H9 (cell line): ENCODE results near the gene HLA-DQB2. TPM values are rescaled to one million over a fixed set of nuclear protein-coding genes. Genes with fewer than 3 reads are reported as not detected.

Source experiments
- DNase-seq: peaks from one replicate; pipeline ENCODE4 v3.0.0-alpha.2; 2017
- H2AFZ ChIP-seq: one replicate; pipeline ENCODE4 v1.6.1; 2013; ENCODE audit warnings: mild to moderate bottlenecking, low read length, control low read depth, moderate library complexity
- H2AK5ac ChIP-seq: 2 replicates; pipeline ENCODE4 v1.6.1; 2013; ENCODE audit warnings: low read length, control low read depth, mixed read lengths; ENCODE audit not compliant: insufficient read length
- H2BK120ac ChIP-seq: one replicate; pipeline ENCODE4 v1.6.1; 2013; ENCODE audit warnings: low read depth, mild to moderate bottlenecking, low read length, control low read depth, inconsistent platforms; ENCODE audit not compliant: poor library complexity, severe bottlenecking
- H2BK12ac ChIP-seq: 2 replicates; pipeline ENCODE4 v1.6.1; 2013; ENCODE audit warnings: low read length, control low read depth, mixed read lengths, low read depth; ENCODE audit not compliant: insufficient read length
- H2BK15ac ChIP-seq: 2 replicates; pipeline ENCODE4 v1.6.1; 2013; ENCODE audit warnings: low read depth, low read length, control low read depth
- H2BK20ac ChIP-seq: one replicate; pipeline ENCODE4 v1.6.1; 2013; ENCODE audit warnings: low read depth, mild to moderate bottlenecking, low read length, control low read depth, inconsistent platforms; ENCODE audit not compliant: poor library complexity, severe bottlenecking
- H2BK5ac ChIP-seq: 2 replicates; pipeline ENCODE4 v1.6.1; 2013; ENCODE audit warnings: low read length, control low read depth, mixed read lengths; ENCODE audit not compliant: insufficient read length
- H3K14ac ChIP-seq: 2 replicates; pipeline ENCODE4 v1.6.1; 2013; ENCODE audit warnings: low read length, control low read depth; ENCODE audit not compliant: insufficient read depth
- H3K18ac ChIP-seq: 2 replicates; pipeline ENCODE4 v1.6.1; 2013; ENCODE audit warnings: low read depth, mild to moderate bottlenecking, mixed read lengths, low read length, control low read depth; ENCODE audit not compliant: insufficient read length
- H3K23ac ChIP-seq: 2 replicates; pipeline ENCODE4 v1.6.1; 2013; ENCODE audit warnings: low read length, control low read depth, mixed read lengths, low read depth; ENCODE audit not compliant: insufficient read length
- H3K23me2 ChIP-seq: 2 replicates; pipeline ENCODE4 v1.6.1; 2013; ENCODE audit warnings: low read depth, mild to moderate bottlenecking, mixed read lengths, low read length, control low read depth; ENCODE audit not compliant: insufficient read length, poor library complexity, severe bottlenecking
- H3K27ac ChIP-seq: 2 replicates; pipeline ENCODE4 v1.5.1; 2013; ENCODE audit warnings: low read length, control low read depth, mixed read lengths, low read depth; ENCODE audit not compliant: insufficient read length
- H3K27me3 ChIP-seq: 2 replicates; pipeline ENCODE4 v1.6.1; 2013; ENCODE audit warnings: low read length, control low read depth, inconsistent platforms; ENCODE audit not compliant: insufficient read depth
- H3K4ac ChIP-seq: 2 replicates; pipeline ENCODE4 v1.6.1; 2013; ENCODE audit warnings: low read depth, mild to moderate bottlenecking, control low read depth, inconsistent platforms, low read length, moderate library complexity
- H3K4me1 ChIP-seq: 2 replicates; pipeline ENCODE4 v1.6.1; 2013; ENCODE audit warnings: low read length, control low read depth, inconsistent platforms; ENCODE audit not compliant: insufficient read depth
- H3K4me2 ChIP-seq: 2 replicates; pipeline ENCODE4 v1.6.1; 2013; ENCODE audit warnings: low read length, control low read depth, mixed read lengths; ENCODE audit not compliant: insufficient read length, insufficient read depth
- H3K56ac ChIP-seq: 2 replicates; pipeline ENCODE4 v1.6.1; 2013; ENCODE audit warnings: low read depth, mild to moderate bottlenecking, mixed read lengths, low read length, control low read depth; ENCODE audit not compliant: insufficient read length
- H3K79me1 ChIP-seq: 2 replicates; pipeline ENCODE4 v1.6.1; 2013; ENCODE audit warnings: low read depth, mild to moderate bottlenecking, moderate library complexity, low read length, control low read depth, inconsistent platforms; ENCODE audit not compliant: insufficient read depth, poor library complexity, severe bottlenecking
- H3K79me2 ChIP-seq: 2 replicates; pipeline ENCODE4 v1.6.1; 2013; ENCODE audit warnings: low read length, control low read depth, inconsistent platforms; ENCODE audit not compliant: insufficient read depth
- H3K9ac ChIP-seq: 2 replicates; pipeline ENCODE4 v1.6.1; 2013; ENCODE audit warnings: low read length, control low read depth, mixed read lengths; ENCODE audit not compliant: insufficient read length; ENCODE audit errors: extremely low read depth
- H3K9me3 ChIP-seq: one replicate; pipeline ENCODE4 v1.6.1; 2013; ENCODE audit warnings: low read depth, low read length, inconsistent platforms; ENCODE audit not compliant: control insufficient read depth
- H3T11ph ChIP-seq: one replicate; pipeline ENCODE4 v1.6.1; 2013; ENCODE audit warnings: mild to moderate bottlenecking, low read length, control low read depth, inconsistent platforms
- H4K20me1 ChIP-seq: one replicate; pipeline ENCODE4 v1.6.1; 2013; ENCODE audit not compliant: control insufficient read depth, insufficient read length, insufficient read depth
- H4K5ac ChIP-seq: 2 replicates; pipeline ENCODE4 v1.6.1; 2013; ENCODE audit warnings: low read depth, mild to moderate bottlenecking, mixed read lengths, low read length, control low read depth; ENCODE audit not compliant: insufficient read length
- H4K8ac ChIP-seq: replicated peaks from 2 replicates; pipeline ENCODE4 v1.6.1; 2013; ENCODE audit warnings: low read length, control low read depth, mixed read lengths, low read depth; ENCODE audit not compliant: insufficient read length
- H4K91ac ChIP-seq: 2 replicates; pipeline ENCODE4 v1.6.1; 2013; ENCODE audit warnings: low read depth, mild to moderate bottlenecking, moderate library complexity, mixed read lengths, low read length, control low read depth; ENCODE audit not compliant: insufficient read length
- H3K27ac Mint-ChIP-seq, 3 experiments: 2 replicates in 2 of 3; 3 replicates in 1 of 3; pipeline ENCODE4 v1.8.0; 2020 to 2021; ENCODE audit warnings: mixed read lengths in 3 of 3, mild to moderate bottlenecking in 1 of 3, moderate library complexity in 1 of 3
- H3K27me3 Mint-ChIP-seq: 2 replicates; pipeline ENCODE4 v1.8.0; 2021; ENCODE audit warnings: low read depth, mild to moderate bottlenecking, moderate library complexity, mixed read lengths
- H3K36me3 Mint-ChIP-seq, 3 experiments: 2 replicates in 2 of 3; 3 replicates in 1 of 3; pipeline ENCODE4 v1.8.0; 2020 to 2021; ENCODE audit warnings: low read depth in 3 of 3, mixed read lengths in 3 of 3; ENCODE audit not compliant: insufficient read depth in 1 of 3
- H3K4me1 Mint-ChIP-seq, 2 experiments: 2 replicates each; pipeline ENCODE4 v1.8.0; 2020; ENCODE audit warnings: mixed read lengths in 2 of 2
- H3K4me3 Mint-ChIP-seq, 2 experiments: 2 replicates in 1 of 2; 3 replicates in 1 of 2; pipeline ENCODE4 v1.8.0; 2020 to 2021; ENCODE audit warnings: mild to moderate bottlenecking in 2 of 2, mixed read lengths in 2 of 2, moderate library complexity in 1 of 2
- H3K9me3 Mint-ChIP-seq, 2 experiments: 2 replicates in 1 of 2; 3 replicates in 1 of 2; pipeline ENCODE4 v1.8.0; 2020; ENCODE audit warnings: mild to moderate bottlenecking in 2 of 2, mixed read lengths in 2 of 2, moderate library complexity in 1 of 2
- CTCF ChIP-seq: fragments of 200-600 bp; sonication (generic); conservative IDR thresholded peaks from 3 replicates; pipeline ENCODE4 v1.8.0; 2021; ENCODE audit warnings: antibody characterized with exemption, mild to moderate bottlenecking
- WGBS: extraction: QIAGEN DNeasy Blood & Tissue Kit; methylation state at CpG from one replicate; pipeline ENCODE4 v1.1.7; 2013; ENCODE audit warnings: missing lambda C conversion rate, low lambda C conversion rate, mixed read lengths; ENCODE audit not compliant: insufficient read length; ENCODE audit errors: extremely low coverage; 5-methylcytosine and 5-hydroxymethylcytosine counted together
- total RNA-seq: library from RNA; stranded (reverse); gene quantifications from 2 replicates; pipeline ENCODE4 v1.2.1, GENCODE V29; 2021

HLA-DQB2 gene
- total RNA-seq, 1 experiment from 2014 or later: not detected

DNA sequence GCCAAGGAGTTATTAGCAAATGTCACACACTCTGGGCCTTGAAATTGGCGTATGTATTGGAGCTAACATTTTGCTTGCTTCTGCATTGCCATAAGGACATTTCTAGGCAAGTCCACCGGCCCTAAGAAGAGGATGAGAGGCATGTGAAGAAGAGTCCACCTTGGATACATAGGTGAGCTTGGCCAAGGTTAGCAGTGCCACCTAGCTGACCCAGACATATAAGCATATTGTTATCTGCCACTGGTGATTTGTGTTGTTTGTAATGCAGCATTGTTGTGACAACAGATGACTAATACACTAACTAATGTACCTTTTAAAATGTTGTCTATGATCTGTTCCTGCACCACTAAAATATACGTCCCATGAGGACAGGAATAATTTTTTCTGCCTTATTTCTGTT lies 46.9 kb downstream of the HLA-DQB2 start:
- H2AFZ ChIP-seq: no peak overlapping the region
- H3K27ac ChIP-seq: no peak overlapping the region

More for the DNA sequence above, 46.9 kb downstream of the HLA-DQB2 start:
- Mint-ChIP-seq H3K4me3 (no peak overlapping the region), H3K27ac (no peak overlapping the region), H3K27me3 (no peaks in the 10 kb centered on the region; the same call in 1 of the 2 replicates), H3K36me3 (no peaks in the 10 kb centered on the region), H3K4me1 (peaks cover 0 to 6% of the 10 kb centered on the region in 2 experiments; a peak in 2 of 4 replicates), H3K9me3 (no peaks in the 10 kb centered on the region; a peak in 1 of 5 replicates)
- no peak overlapping the region for H2BK5ac ChIP-seq
- no peak overlapping the region for H3K23ac ChIP-seq
- no peak overlapping the region for H3K4me2 ChIP-seq
- H2BK12ac ChIP-seq: no peak overlapping the region
- H3K27me3 ChIP-seq: no peaks in the 10 kb centered on the region
- no peaks in the 10 kb centered on the region for H3K79me2 ChIP-seq
- no peak overlapping the region for H4K5ac ChIP-seq
- H3K9me3 ChIP-seq: no peaks in the 10 kb centered on the region
- H3K14ac ChIP-seq: no peak overlapping the region
- H3K9ac ChIP-seq: no peak overlapping the region
- no peaks in the 10 kb centered on the region for H3K4me1 ChIP-seq
- DNase-seq: no peak
- H3K23me2 ChIP-seq: no peaks in the 10 kb centered on the region
- H4K8ac ChIP-seq: no peak overlapping the region
- H4K20me1 ChIP-seq: no peaks in the 10 kb centered on the region
- H3K4ac ChIP-seq: no peak overlapping the region
- H3K79me1 ChIP-seq: no peaks in the 10 kb centered on the region
- WGBS: no CpG with 5 or more reads among the region's 3 CpGs
- H3K56ac ChIP-seq: no peak overlapping the region
- no peak overlapping the region for H2BK120ac ChIP-seq
- no peak overlapping the region for H3K18ac ChIP-seq
- no peak overlapping the region for H3T11ph ChIP-seq
- no peak overlapping the region for H2BK20ac ChIP-seq
- no peak; the same call in 2 of the 3 replicates for TF ChIP-seq CTCF
- no peak overlapping the region for H2AK5ac ChIP-seq
- H4K91ac ChIP-seq: no peak overlapping the region
- no peak overlapping the region for H2BK15ac ChIP-seq
